HL-60 (cell line): ENCODE measurements around the gene RENBP.

ENCODE experiments used
- DNase-seq, 2 experiments: peaks; one replicate each; pipeline ENCODE4 v3.0.0-alpha.2; 2010 to 2020; ENCODE audit warnings: low read depth in 1 of 2, low spot score in 1 of 2
- H3K27ac ChIP-seq: fragments of 250-450 bp; sonication (Bioruptor Pico); replicated peaks from 2 replicates; pipeline ENCODE4 v1.5.1; 2020; ENCODE audit warnings: mild to moderate bottlenecking, moderate library complexity
- H3K27me3 ChIP-seq: fragments of 250-450 bp; sonication (Bioruptor Pico); 2 replicates; pipeline ENCODE4 v1.5.1; 2021; ENCODE audit warnings: mild to moderate bottlenecking, moderate library complexity; ENCODE audit not compliant: insufficient read depth, poor library complexity, severe bottlenecking
- H3K4me3 ChIP-seq: replicated peaks from 2 replicates; pipeline ENCODE4 v1.5.1; 2011; ENCODE audit warnings: mild to moderate bottlenecking, control low read depth, low read length; ENCODE audit not compliant: insufficient read depth
- GABPA ChIP-seq: IDR thresholded peaks from 2 replicates; pipeline ENCODE4 v1.6.1; 2012; ENCODE audit warnings: low read depth
- POLR2AphosphoS5 ChIP-seq: IDR thresholded peaks from 2 replicates; pipeline ENCODE4 v1.6.1; 2012; ENCODE audit warnings: low read depth
- REST ChIP-seq: IDR thresholded peaks from 2 replicates; pipeline ENCODE4 v1.6.1; 2012; ENCODE audit warnings: low read depth; ENCODE audit not compliant: insufficient replicate concordance
- SPI1 ChIP-seq: IDR thresholded peaks from 2 replicates; pipeline ENCODE4 v1.6.1; 2012; ENCODE audit warnings: low read depth, mild to moderate bottlenecking, borderline replicate concordance
- TF ChIP-seq, protein P1 (sequence below): IDR thresholded peaks from one replicate; pipeline ENCODE4 v1.5.1; 2011; ENCODE audit warnings: low read length, control low read depth, inconsistent platforms; ENCODE audit not compliant: insufficient read depth

RENBP gene

GRCh38 chrX:153948002-153948466 lies 3.6 kb upstream of the RENBP start:
- DNase-seq = no peak
- TF ChIP-seq POLR2AphosphoS5 = no peak
- TF ChIP-seq GABPA = no peak
- TF ChIP-seq REST = no peak
- TF ChIP-seq SPI1 = no peak
- Histone ChIP-seq H3K27me3 (no peaks in the 10 kb centered on the region), H3K27ac (peak overlapping the region; percentile 48), H3K4me3 (no peak overlapping the region)

DNA sequence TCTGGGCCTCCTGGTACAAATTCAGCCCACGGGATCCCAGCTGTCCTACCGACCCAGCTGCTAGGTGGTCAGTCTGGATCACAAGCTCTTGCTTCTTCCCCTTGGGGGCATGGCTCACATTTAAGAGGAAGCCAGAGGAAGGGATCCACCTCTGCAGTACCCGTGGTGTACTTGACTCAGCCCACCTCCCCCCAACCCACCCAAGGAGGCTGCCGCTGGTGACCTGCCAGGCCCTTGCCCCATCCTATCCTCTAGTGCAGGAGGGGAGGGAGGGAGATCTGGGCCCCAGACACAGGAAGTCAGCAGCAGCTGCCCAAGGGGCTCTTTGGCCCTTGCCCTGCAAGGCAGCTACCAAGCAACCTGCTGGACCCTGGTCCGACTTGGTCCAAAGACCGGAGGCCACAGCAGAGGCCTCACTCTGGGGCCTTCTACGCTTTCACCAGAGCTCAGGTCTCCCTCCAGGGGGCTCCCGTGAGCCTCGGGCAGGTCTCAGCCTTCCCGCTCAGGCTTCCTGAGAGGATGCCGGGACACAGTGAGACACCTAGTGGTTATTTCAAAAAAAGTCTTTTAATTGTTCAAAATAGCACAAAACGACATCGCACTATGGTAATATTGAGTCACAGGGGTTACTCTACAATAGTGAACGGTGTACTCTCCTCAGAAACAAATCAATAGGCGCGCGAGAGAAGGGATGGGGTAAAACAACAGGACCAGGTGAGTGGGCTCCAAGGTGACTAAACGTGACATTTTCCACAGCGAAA lies 2.7 kb upstream of the RENBP start:
- Histone ChIP-seq H3K27me3 (no peaks in the 10 kb centered on the region), H3K27ac (peak overlapping the region; percentile 48), H3K4me3 (no peak overlapping the region)
- TF ChIP-seq, protein P1, sequence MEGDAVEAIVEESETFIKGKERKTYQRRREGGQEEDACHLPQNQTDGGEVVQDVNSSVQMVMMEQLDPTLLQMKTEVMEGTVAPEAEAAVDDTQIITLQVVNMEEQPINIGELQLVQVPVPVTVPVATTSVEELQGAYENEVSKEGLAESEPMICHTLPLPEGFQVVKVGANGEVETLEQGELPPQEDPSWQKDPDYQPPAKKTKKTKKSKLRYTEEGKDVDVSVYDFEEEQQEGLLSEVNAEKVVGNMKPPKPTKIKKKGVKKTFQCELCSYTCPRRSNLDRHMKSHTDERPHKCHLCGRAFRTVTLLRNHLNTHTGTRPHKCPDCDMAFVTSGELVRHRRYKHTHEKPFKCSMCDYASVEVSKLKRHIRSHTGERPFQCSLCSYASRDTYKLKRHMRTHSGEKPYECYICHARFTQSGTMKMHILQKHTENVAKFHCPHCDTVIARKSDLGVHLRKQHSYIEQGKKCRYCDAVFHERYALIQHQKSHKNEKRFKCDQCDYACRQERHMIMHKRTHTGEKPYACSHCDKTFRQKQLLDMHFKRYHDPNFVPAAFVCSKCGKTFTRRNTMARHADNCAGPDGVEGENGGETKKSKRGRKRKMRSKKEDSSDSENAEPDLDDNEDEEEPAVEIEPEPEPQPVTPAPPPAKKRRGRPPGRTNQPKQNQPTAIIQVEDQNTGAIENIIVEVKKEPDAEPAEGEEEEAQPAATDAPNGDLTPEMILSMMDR = peak; percentile 52
- TF ChIP-seq SPI1 = no peak
- TF ChIP-seq POLR2AphosphoS5 = peak; percentile 57
- peak in 1 of 2 experiments; percentile 90 for DNase-seq

DNA sequence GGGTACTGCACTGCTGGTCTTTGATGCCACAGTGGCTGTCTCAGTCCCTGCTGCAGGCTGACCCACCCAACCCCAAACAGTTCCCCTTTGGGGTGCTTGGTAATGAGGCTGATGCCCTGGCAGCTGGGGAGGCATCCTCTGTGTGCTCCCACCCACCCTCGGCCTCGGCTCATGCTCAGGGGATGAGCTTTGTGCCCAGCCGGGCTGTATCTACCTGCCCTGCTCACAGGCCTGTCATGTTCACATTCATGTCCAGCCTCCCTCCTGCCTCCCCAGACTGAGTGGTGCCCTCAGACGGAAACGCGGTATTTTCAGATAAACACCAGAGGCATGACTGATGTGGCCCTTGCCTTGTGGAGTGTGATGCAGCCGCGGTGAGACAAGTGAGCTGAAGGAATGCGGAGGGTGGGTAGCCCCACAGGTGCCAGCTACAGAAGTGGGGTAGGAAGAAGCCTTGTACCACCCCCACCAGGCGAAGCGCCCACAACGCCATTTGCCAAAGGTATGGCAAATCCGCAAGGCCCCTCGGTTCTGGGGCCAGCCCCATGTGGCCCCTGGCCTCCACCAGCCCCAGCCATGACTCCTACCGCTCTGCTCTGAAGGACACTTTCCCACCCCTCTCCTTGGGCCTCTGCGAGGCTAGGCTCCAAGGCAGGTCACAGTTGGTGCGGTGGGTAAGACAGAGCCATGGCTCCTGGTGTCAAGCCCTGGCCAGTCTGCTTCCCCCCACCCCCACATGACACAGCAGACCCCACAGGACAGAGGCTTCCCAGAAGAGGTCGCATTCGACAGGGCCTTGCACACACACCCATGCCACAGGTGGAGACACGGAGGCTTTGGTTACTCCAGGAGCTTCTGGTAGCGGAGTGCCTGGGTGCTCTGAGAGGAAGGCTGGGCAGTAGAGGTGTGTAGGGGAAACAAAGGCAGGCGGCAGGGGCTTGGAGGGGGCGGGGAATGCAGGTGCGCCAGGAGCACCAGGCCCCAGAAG lies 1.8 kb upstream of the RENBP start:
- Histone ChIP-seq H3K27me3 (no peaks in the 10 kb centered on the region), H3K4me3 (no peak overlapping the region), H3K27ac (peak overlapping the region; percentile 45)
- no peak for TF ChIP-seq REST
- TF ChIP-seq POLR2AphosphoS5 = no peak
- TF ChIP-seq, protein P1 = no peak
- no peak for TF ChIP-seq SPI1
- TF ChIP-seq GABPA = no peak
- DNase-seq = no peak

DNA sequence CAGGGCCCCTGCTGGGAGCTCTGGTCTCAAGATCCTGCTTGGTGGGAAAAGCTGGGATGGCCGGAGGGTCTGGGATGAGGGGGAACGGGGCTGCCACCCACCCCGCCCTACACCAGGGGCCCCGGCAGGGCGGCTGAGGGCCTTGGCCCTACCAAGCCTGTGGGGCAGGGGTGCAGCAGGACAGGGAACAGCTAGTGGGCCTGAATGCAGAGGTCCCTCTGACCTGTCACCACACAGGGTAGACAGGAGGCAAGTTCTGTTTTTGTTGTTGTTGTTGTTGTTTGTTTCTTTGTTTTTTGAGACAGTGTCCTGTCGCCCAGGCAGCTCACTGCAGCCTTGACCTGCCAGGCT lies 332 bp upstream of the RENBP start:
- no peak for DNase-seq
- TF ChIP-seq, protein P1 = no peak
- TF ChIP-seq SPI1 = no peak
- no peak for TF ChIP-seq GABPA
- no peak for TF ChIP-seq REST
- no peak for TF ChIP-seq POLR2AphosphoS5
- H3K4me3 ChIP-seq = no peak overlapping the region
- peak overlapping the region; percentile 62 for H3K27ac ChIP-seq
- H3K27me3 ChIP-seq = no peaks in the 10 kb centered on the region
